Fibroblast of villous mesenchyme (primary cell): Measurements from ENCODE around the gene CTBS. TPM values are rescaled to one million over a fixed set of nuclear protein-coding genes. Genes with fewer than 3 reads are reported as not detected.

Source experiments
- DNase-seq: peaks from one replicate; pipeline ENCODE4 v3.0.0-alpha.2; 2010; ENCODE audit warnings: low read depth
- H3K4me3 ChIP-seq: 2 replicates; pipeline ENCODE4 v1.5.1; 2011; ENCODE audit warnings: low read depth, mild to moderate bottlenecking, low read length
- total RNA-seq: library from RNA; depleted of rRNA; stranded (reverse); fragments of >200 nt; gene quantifications from 2 replicates; pipeline ENCODE4 v1.2.3, GENCODE V29; 2012
- TF ChIP-seq, protein P1 (sequence below): IDR thresholded peaks from 2 replicates; pipeline ENCODE4 v1.5.1; 2012; ENCODE audit warnings: low read depth, mild to moderate bottlenecking, low read length; ENCODE audit not compliant: insufficient read depth

CTBS gene
- total RNA-seq, 1 donor, result 12.1 TPM

DNA sequence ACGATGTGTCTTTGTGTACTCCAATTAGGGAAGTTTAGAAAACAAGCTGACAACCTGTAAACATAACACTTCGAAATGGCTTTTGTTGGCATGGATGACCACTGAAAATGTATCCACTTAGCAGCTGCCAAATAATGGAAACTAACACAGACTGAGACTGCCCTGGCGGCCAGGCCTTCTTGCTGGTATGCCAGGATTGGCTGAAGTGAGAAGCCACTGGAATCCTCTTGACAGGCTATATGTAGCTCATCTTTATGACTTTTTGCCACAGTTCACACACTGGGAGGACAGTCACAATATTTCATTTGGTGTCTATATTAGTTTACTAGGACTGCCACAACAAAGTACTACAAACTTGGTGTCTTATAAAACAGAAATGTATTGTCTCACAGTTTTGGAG, 12.9 kb upstream of the CTBS start:
- no peak for DNase-seq
- TF ChIP-seq, protein P1, sequence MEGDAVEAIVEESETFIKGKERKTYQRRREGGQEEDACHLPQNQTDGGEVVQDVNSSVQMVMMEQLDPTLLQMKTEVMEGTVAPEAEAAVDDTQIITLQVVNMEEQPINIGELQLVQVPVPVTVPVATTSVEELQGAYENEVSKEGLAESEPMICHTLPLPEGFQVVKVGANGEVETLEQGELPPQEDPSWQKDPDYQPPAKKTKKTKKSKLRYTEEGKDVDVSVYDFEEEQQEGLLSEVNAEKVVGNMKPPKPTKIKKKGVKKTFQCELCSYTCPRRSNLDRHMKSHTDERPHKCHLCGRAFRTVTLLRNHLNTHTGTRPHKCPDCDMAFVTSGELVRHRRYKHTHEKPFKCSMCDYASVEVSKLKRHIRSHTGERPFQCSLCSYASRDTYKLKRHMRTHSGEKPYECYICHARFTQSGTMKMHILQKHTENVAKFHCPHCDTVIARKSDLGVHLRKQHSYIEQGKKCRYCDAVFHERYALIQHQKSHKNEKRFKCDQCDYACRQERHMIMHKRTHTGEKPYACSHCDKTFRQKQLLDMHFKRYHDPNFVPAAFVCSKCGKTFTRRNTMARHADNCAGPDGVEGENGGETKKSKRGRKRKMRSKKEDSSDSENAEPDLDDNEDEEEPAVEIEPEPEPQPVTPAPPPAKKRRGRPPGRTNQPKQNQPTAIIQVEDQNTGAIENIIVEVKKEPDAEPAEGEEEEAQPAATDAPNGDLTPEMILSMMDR, result no peak

DNA sequence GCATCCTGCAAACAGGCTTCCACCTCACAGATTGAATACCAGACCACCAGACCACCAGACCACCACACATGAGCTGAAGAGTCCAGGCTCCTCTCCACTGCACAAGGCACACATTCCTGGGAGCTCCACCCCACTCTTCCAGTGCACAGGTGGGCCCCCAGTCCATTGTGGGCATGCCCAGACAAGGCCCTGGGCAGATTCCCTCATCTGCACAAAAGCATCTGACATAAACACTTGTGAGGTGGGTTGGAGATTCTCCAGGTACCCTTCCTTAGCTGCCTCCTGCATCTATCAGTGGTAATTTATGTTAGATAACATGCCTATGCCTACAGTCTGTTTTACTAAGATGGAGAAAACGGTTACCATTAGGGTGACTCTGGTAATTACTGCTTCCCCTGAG, 11.6 kb upstream of the CTBS start:
- TF ChIP-seq, protein P1, result no peak
- H3K4me3 ChIP-seq, result no peak overlapping the region
- no peak for DNase-seq

More for the DNA sequence above, 12.9 kb upstream of the CTBS start:
- no peak overlapping the region for H3K4me3 ChIP-seq

DNA sequence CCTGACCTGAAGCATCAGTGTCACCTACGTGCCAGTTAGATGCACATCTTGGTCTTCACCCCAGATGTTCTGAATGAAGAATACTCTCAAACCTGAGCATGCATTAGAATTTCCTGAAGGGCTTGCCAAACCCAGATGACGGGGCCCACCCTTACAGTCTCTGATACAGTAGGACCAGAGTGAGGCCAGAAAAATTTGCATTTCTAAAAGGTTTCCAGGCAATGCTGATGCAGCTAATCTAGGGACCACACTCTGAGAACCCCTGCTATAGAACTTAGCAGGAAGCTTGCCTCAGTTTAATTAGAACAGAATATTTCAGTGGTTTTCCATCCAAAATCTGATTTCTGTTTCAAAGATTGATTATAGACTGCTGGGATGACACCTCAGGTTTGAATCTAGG, 9.9 kb upstream of the CTBS start:
- DNase-seq, result no peak
- TF ChIP-seq, protein P1, result no peak
- no peak overlapping the region for H3K4me3 ChIP-seq

DNA sequence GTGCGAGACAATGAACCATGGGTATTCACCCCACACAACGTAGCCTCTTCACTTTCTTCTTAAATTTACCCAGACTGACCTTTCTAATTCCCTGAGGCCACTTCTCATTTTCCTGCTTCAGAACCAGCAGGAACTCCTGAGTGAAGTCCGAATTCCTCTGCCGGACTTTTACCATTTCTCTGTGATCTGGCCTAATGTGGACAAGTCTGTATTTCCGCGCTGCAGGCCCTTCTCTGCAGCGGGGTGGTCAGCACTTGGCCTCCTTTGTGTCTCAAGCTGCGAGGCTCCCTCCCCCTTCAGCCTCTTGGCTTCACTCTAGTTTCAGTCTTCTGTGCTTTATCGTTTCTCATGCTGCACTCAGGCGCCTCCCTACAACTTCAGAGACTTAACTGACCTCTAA, 9.4 kb upstream of the CTBS start:
- TF ChIP-seq, protein P1, result no peak
- H3K4me3 ChIP-seq, result no peak overlapping the region
- no peak for DNase-seq

DNA sequence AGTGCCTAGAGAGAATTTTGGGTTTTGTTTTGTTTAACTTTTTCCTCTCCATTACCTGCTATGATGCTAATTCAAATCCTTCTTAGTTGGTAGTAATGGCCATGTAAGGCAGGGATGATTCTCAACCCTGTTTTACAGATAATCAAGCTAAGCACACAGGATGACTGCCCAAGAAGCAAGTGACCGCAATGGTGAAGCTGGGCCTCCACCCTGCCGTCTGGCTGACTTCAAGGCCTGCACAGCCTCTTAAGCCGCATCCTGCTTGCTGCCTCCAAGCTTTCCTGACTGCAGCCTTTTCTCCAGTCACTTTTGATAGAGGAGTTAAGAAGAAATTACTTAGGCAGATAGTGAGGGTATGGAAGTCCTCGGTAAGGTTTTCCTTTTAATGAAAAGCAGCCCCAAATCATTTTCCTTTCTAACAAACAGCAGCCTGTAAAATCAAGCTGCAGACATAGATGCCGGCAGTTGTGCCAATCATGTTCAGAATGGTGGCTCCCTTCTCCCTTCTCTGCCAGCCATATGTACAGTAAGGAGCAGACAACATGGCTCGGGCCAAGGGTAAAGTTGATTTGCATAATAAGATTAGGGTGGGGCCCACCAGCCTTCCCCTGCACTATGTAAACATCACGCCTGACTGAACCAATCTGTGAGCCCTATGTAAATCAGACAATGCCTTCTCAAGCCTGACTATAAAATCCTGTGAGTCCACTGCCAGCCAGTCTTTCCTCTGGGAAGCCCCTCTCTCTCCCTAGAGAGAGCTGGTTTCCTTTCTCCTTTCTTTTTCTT, 8.8 kb upstream of the CTBS start:
- TF ChIP-seq, protein P1, result no peak
- DNase-seq, result peak; percentile 76
- H3K4me3 ChIP-seq, result no peak overlapping the region

DNA sequence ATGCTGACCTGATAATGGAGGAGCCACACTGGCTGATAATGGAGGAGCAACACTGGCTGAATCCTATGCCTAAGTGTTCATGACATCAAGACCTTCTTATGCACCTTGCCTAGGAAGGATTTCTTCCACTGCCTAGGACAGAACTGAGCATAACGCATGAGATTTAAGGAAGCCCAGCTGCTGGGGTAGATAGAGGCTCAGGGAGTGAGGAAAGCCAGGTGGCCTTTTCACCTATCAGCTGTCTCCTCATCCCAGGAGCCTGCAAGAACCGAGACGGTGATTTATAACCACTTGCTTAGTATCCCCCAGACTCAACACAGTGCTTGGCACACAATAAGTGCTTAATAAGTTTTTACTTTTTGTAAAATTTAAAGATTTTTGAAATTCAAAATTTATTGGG, 7.4 kb upstream of the CTBS start:
- no peak for DNase-seq
- TF ChIP-seq, protein P1, result no peak

DNA sequence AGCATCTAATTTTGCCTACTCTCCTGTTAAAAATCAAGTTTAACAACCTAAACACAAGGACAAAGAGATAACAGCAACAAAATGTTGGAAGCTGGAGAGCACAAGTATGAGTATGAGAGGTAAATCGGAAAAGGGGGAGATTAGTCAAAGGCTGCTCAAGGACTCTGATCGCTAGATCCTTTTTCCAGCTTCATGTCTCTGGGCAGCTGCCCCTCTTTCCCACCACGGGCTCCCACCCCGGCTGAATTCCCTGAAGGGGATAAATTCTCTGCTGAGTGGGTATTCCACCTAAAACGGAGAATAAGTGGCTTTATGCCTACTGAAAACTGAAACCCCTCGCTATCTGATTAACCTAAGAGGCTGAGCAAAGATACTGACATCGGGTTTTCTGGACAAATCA, 696 bp upstream of the CTBS start:
- DNase-seq, result no peak

More for the DNA sequence above, 7.4 kb upstream of the CTBS start:
- no peak overlapping the region for H3K4me3 ChIP-seq

More for the DNA sequence above, 696 bp upstream of the CTBS start:
- H3K4me3 ChIP-seq, result peak overlapping the region; percentile 77
- TF ChIP-seq, protein P1, result no peak
